Mucosa of descending colon (tissue), 3 donors: ENCODE measurements around the gene RETREG1. TPM values are rescaled to one million over a fixed set of nuclear protein-coding genes. Genes with fewer than 3 reads are reported as not detected.

Experiments
- ATAC-seq: fragments of 200-7000 bp; cut with Tn5 transposase; one replicate; pipeline ENCODE4 v1.9.1; 2020; ENCODE audit warnings: mild to moderate bottlenecking, moderate library complexity
- DNase-seq, 3 donors: peaks; one replicate each; pipeline ENCODE4 v3.0.0-alpha.2; 2020
- H3K36me3 ChIP-seq: fragments of 200-600 bp; one replicate; pipeline ENCODE4 v1.8.0; 2021; ENCODE audit warnings: low read depth, mild to moderate bottlenecking
- H3K4me1 ChIP-seq: fragments of 200-600 bp; one replicate; pipeline ENCODE4 v1.8.0; 2021; ENCODE audit warnings: low read depth, mild to moderate bottlenecking
- H3K4me3 ChIP-seq: fragments of 200-600 bp; one replicate; pipeline ENCODE4 v1.8.0; 2021; ENCODE audit warnings: mild to moderate bottlenecking
- H3K9me3 ChIP-seq: fragments of 200-600 bp; one replicate; pipeline ENCODE4 v1.8.0; 2021; ENCODE audit warnings: mild to moderate bottlenecking
- intact Hi-C, 2 donors: fragments of 100-400 bp; cut with DNase I in 1 of 2; cut with micrococcal nuclease in 1 of 2; formaldehyde crosslinking; loops; one replicate each; pipeline versions ENCODE4 v1.11.0 to v1.11.1; 2022; cut with DNase I, micrococcal nuclease
- total RNA-seq, 3 donors: library from RNA; stranded (reverse); fragmentation: NEBNext Ultra II Directional in 2 of 3; extraction: Animal tissue kit (Norgen Biotek cat#: 25700) in 2 of 3; gene quantifications; one replicate each; pipeline versions ENCODE4 v1.2.1 to v1.2.4, GENCODE V29; 2021 to 2023
- TF ChIP-seq, protein P1 (sequence below): fragments of 200-600 bp; IDR thresholded peaks from one replicate; pipeline ENCODE4 v1.8.0; 2022; ENCODE audit warnings: antibody characterized with exemption, mild to moderate bottlenecking
- donor health status: DM: no; HTN: no; CAD: no; lungs with moderate emphysema.
- donor health status: DM: no; HTN: no; CAD: no.
- donor health status: DM: no; HTN: yes; CAD: no.

The RETREG1 gene
- total RNA-seq, 3 donors from 2014 or later: 54.1 to 102 (median 55.8) TPM

DNA sequence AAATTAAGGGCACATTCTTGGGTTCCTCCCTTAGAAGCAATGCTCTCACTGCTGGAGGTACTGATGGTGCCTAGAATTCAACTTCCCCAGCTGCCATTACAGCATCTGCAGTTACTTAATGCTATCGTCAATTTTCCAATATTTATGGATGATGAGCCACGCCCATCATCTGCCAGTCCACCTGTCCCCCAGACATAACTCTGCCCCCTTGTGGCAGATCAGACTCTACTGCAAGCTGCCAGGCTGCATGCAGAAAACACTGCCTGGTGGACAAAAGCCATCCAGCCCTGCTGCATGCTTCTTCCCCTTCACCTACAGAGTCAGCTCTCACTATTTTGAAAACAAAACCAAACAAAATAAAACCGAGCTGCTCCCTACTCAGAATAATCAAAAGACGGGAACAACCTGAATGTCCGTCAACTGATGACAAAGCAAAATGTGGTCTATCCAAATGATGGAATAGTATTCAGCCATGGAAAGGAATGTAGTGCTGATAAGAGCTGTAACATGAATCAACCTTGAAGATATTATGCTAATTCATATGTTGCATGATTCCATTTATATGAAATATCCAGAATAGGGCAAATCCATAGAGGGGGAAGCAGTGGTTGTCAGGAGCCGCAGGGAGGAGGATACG lies 66.4 kb downstream of the RETREG1 start:
- DNase-seq (peak in 2 of 3 donors; percentile 56 to 57), ATAC-seq (peak; percentile 80)
- H3K9me3 ChIP-seq: no peaks in the 10 kb centered on the region
- H3K36me3 ChIP-seq: no peaks in the 10 kb centered on the region
- TF ChIP-seq, protein P1, sequence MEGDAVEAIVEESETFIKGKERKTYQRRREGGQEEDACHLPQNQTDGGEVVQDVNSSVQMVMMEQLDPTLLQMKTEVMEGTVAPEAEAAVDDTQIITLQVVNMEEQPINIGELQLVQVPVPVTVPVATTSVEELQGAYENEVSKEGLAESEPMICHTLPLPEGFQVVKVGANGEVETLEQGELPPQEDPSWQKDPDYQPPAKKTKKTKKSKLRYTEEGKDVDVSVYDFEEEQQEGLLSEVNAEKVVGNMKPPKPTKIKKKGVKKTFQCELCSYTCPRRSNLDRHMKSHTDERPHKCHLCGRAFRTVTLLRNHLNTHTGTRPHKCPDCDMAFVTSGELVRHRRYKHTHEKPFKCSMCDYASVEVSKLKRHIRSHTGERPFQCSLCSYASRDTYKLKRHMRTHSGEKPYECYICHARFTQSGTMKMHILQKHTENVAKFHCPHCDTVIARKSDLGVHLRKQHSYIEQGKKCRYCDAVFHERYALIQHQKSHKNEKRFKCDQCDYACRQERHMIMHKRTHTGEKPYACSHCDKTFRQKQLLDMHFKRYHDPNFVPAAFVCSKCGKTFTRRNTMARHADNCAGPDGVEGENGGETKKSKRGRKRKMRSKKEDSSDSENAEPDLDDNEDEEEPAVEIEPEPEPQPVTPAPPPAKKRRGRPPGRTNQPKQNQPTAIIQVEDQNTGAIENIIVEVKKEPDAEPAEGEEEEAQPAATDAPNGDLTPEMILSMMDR: peak; percentile 47
- no peak overlapping the region for H3K4me3 ChIP-seq
- intact Hi-C loops: no loop called here
- H3K4me1 ChIP-seq: peaks cover 10% of the 10 kb centered on the region

DNA sequence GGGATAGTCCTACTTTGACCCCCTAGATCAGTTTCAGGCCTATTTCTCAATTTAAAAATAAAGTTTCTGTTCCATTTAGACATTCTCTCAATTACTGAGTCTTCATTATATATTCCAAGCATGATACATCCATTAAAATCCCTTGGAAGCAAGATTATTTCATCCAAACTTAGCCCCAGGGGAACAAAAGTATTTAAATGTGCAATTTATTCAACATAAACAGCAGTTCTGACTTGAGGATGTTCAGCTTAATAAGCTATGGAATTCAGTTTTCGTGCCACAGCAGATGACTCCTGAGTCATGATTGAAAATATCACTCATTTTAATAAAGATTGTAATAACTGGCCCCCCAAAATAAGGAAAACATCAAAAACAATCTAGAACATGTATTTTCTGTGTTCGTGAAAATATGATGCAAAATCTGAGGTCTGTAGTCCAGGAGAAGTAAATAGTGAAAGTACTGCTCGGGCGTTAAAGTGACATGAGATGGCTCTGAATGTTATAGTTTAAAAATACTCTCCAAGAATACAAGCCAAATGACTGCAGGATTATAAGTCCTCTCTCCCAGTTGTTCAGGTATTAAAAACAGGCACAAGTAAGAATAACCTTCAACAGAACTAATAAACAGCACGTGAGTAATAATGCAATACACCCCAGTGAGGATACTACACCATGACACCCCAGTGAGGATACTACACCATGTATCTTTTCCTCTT lies 67.1 kb downstream of the RETREG1 start:
- TF ChIP-seq, protein P1: no peak
- no peak overlapping the region for H3K4me3 ChIP-seq
- H3K4me1 ChIP-seq: peaks cover 10% of the 10 kb centered on the region
- DNase-seq (no peak), ATAC-seq (no peak)
- no peaks in the 10 kb centered on the region for H3K9me3 ChIP-seq
- intact Hi-C loops: no loop called here
- no peaks in the 10 kb centered on the region for H3K36me3 ChIP-seq

DNA sequence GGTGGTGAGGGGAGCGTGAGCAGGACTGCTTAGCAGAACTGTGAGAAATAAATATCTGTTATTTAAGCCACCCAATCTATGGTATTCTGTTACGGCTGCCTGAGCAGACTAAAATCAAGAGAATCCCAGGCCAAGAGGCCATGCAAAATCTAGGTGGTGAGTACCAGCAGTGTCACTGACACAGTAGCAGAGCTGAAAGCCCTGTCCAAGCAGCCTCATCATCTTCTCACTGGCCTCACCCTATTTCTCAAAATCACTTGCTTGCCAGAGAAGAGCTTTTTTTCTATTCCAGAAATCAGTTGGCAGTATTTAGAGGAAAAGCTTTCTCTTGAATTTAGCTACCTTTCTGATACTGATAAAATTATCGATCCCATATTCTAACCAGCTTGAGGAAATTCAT lies 68.0 kb downstream of the RETREG1 start:
- Histone ChIP-seq H3K36me3 (no peaks in the 10 kb centered on the region), H3K4me1 (peaks cover 10% of the 10 kb centered on the region), H3K4me3 (no peak overlapping the region), H3K9me3 (no peaks in the 10 kb centered on the region)
- ATAC-seq (no peak), DNase-seq (no peak)
- intact Hi-C loops: no loop called here
- TF ChIP-seq, protein P1: no peak

DNA sequence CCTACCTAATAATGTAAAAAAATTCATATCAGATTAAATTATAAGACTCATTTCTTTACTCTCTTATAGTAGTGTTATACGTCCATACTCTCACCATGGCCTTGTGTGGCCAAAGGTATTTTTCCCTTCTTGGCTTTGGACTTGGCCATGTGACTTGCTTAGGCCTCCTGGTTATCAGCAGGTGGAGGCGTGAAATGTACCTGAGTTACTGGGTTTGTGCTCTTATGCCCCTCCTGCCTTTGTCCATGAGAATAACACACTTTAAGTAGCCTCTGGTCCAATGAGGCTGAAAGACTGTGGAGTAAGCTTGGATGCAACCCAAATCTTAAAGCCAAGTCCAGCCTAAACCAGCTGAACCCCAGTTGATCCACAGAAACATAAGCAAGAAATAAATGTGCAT lies 68.7 kb downstream of the RETREG1 start:
- ATAC-seq: no peak
- Histone ChIP-seq H3K36me3 (no peaks in the 10 kb centered on the region), H3K9me3 (no peaks in the 10 kb centered on the region), H3K4me3 (no peak overlapping the region), H3K4me1 (peaks cover 10% of the 10 kb centered on the region)
- no peak for DNase-seq
- TF ChIP-seq, protein P1: no peak
- intact Hi-C loops: no loop called here

DNA sequence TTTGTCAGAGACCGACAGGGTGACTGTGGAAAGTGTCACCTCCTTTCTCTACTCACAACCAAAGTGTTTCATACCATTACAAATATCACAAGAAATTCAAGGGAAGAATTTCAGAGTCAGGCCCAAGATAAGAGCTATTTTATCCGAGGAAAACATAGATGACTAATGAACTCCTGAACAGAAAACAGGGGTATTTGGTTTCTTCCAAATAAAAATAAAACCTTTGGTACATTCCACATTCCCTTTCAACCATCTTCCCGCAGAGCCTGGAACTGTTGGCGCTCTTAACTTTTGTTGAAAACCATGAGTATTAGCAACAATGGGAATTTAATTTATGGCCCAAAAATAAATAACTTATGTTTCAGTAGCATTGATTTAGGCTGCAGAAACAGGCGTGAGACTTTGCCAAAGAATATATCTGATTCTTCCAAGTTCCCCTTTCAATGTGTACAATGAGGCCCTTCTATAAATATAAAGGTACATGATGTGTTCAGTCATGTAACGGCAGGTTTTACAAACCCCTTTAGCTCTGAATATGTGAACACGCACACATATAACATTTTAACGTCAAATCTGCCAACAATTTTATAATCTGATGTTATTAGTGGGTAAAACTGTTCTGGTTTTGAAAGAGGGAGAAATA lies 69.5 kb downstream of the RETREG1 start:
- no peak for DNase-seq
- H3K4me3 ChIP-seq: no peak overlapping the region
- no peak for ATAC-seq
- peaks cover 10% of the 10 kb centered on the region for H3K4me1 ChIP-seq
- H3K36me3 ChIP-seq: no peaks in the 10 kb centered on the region
- intact Hi-C loops: no loop called here
- TF ChIP-seq, protein P1: no peak
- H3K9me3 ChIP-seq: no peaks in the 10 kb centered on the region
